A375 (cell line): ENCODE measurements around the gene CLEC2L. TPM values are rescaled to one million over a fixed set of nuclear protein-coding genes. Genes with fewer than 3 reads are reported as not detected.

ENCODE experiments used
- total RNA-seq: library from RNA; depleted of rRNA; stranded (reverse); fragments of >200 nt; shearing (Covaris generic); gene quantifications from 2 replicates; pipeline ENCODE4 v1.2.3, GENCODE V29; 2014; rRNA removed

CLEC2L gene
- total RNA-seq = not detected in 2 replicates

DNA sequence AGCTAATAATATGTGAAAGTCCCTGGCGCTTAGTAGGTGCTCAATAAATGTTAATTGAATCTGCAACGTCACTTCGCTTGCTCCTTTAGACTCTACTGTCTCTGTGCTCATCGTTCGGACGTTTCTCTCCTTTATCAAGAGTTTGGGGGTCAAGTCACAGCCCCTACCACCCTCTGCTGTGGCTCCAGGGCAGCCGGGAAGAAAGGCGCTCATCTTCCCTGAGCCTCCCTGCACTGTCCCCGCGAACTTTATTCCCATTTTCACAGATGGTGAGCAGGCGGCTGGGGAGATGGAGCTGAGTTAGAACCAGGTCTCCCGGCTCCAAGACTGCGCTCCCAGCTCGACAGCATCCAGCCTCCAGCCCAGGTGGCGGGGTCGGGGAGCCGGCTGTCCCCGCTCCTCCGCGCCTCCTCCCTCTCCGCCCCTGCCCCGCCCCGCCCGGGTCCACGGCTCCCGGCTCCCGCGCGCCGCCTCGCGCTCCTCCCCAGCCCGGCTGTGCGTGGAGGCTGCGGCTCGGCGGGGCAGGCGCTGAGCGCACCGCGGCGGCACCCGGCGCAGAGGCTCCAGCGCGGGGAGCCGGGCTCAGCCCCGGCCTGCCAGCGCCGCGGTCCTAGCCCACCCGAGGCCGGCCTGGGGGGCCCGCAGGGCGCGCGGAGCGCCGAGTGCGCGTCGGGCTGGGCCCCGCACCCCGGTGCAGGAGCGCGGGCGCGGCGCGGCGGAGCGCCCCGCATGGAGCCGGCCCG, at the start of gene CLEC2L:
CLEC2L (plus strand) TSS at position 487 of the 743 bp plus-strand sequence; CDS start at position 730, 243 bp downstream.

Other genes starting within 250 kb of the CLEC2L start
- 18.9 and 26.9 TPM in 2 replicates for gene FMC1, start 182.3 kb upstream of the CLEC2L start, total RNA-seq
- gene LUC7L2, start 163.8 kb upstream of the CLEC2L start, total RNA-seq = 61.8 and 80.5 TPM in 2 replicates
- 0.21 TPM in 1 of 2 replicates, not detected in the other for gene KLRG2, start 40.0 kb upstream of the CLEC2L start, total RNA-seq